HCT116 (cell line): ENCODE data around the gene CEACAM19.

ENCODE experiments used
- CBX3 ChIP-seq: IDR thresholded peaks from 2 replicates; pipeline ENCODE4 v1.6.1; 2012; ENCODE audit warnings: low read depth
- CTCF ChIP-seq, 3 experiments: fragments of 200-600 bp in 1 of 3; sonication (generic) in 1 of 3; IDR thresholded peaks in 2 of 3; conservative IDR thresholded peaks in 1 of 3; 2 replicates each; pipeline ENCODE4 v1.5.1; 2012 to 2017; ENCODE audit warnings: low read depth in 2 of 3, low read length in 2 of 3, antibody characterized with exemption in 1 of 3, borderline replicate concordance in 1 of 3, control low read depth in 1 of 3, mild to moderate bottlenecking in 1 of 3, mixed read lengths in 1 of 3, mixed run types in 1 of 3, moderate library complexity in 1 of 3; ENCODE audit not compliant: insufficient read depth in 1 of 3
- MAX ChIP-seq: IDR thresholded peaks from 2 replicates; pipeline ENCODE4 v1.6.1; 2012
- REST ChIP-seq: IDR thresholded peaks from 2 replicates; pipeline ENCODE4 v1.6.1; 2012; ENCODE audit warnings: low read depth
- SP1 ChIP-seq: IDR thresholded peaks from 2 replicates; pipeline ENCODE4 v1.6.1; 2012; ENCODE audit warnings: low read depth
- YY1 ChIP-seq: IDR thresholded peaks from 2 replicates; pipeline ENCODE4 v1.6.1; 2011; ENCODE audit warnings: low read length, low read depth, moderate library complexity, mild to moderate bottlenecking; ENCODE audit not compliant: insufficient replicate concordance; ENCODE audit errors: extremely low read depth
- ZNF274 ChIP-seq: fragments of 200-500 bp; sonication (Bioruptor generic); IDR thresholded peaks from 2 replicates; pipeline ENCODE4 v1.6.1; 2014; ENCODE audit warnings: mild to moderate bottlenecking, low read depth, low read length, inconsistent platforms

GRCh38 chr19:44731081-44731480 lies 59.8 kb downstream of the CEACAM19 start:
- TF ChIP-seq CTCF (IDR thresholded peaks at IDR 0.05 in 2 of 3, conservative IDR thresholded peaks at IDR 0.05 in 1 of 3; ENCODE audit: borderline replicate concordance in 1 of 3, insufficient read depth in 1 of 3, low read depth in 2 of 3, low read length in 2 of 3) (no peak), YY1 (no peak), ZNF274 (no peak), MAX (no peak), SP1 (no peak), REST (no peak), CBX3 (no peak)
